Thymus (tissue), 11 donors: ENCODE measurements around the gene SNCA. TPM values are rescaled to one million over a fixed set of nuclear protein-coding genes. Genes with fewer than 3 reads are reported as not detected.
A peak's percentile ranks its signal among the peaks of the same experiment; 100 is the strongest.

Experiments used
- DNase-seq, 9 donors: peaks; one replicate each; pipeline ENCODE4 v3.0.0-alpha.2; 2013; ENCODE audit warnings: low spot score in 9 of 9, low read depth in 6 of 9, missing footprints in 1 of 9
- H3K27ac ChIP-seq, 2 donors: one replicate each; pipeline ENCODE4 v1.5.1; 2013; ENCODE audit warnings: control low read depth in 1 of 2, low read depth in 1 of 2, low read length in 1 of 2, mild to moderate bottlenecking in 1 of 2, moderate library complexity in 1 of 2
- H3K27me3 ChIP-seq, 2 donors: one replicate each; pipeline ENCODE4 v1.5.1; 2013; ENCODE audit warnings: low read length in 1 of 2; ENCODE audit not compliant: control insufficient read depth in 2 of 2, insufficient read depth in 1 of 2
- H3K36me3 ChIP-seq, 2 donors: one replicate each; pipeline ENCODE4 v1.5.1; 2013; ENCODE audit warnings: low read length in 1 of 2, mild to moderate bottlenecking in 1 of 2, moderate library complexity in 1 of 2; ENCODE audit not compliant: control insufficient read depth in 2 of 2, insufficient read depth in 2 of 2
- H3K4me1 ChIP-seq, 2 donors: one replicate each; pipeline ENCODE4 v1.5.1; 2013; ENCODE audit warnings: low read length in 2 of 2; ENCODE audit not compliant: control insufficient read depth in 2 of 2, insufficient read depth in 2 of 2
- H3K4me3 ChIP-seq, 2 donors: one replicate each; pipeline ENCODE4 v1.5.1; 2013; ENCODE audit warnings: low read length in 2 of 2, control low read depth in 1 of 2, mild to moderate bottlenecking in 1 of 2
- H3K9me3 ChIP-seq, 2 donors: one replicate each; pipeline ENCODE4 v1.5.1; 2013; ENCODE audit warnings: low read length in 1 of 2, mild to moderate bottlenecking in 1 of 2; ENCODE audit not compliant: control insufficient read depth in 2 of 2, insufficient read depth in 1 of 2
- WGBS: extraction: QIAGEN DNeasy Blood & Tissue Kit; methylation state at CpG from one replicate; pipeline ENCODE4 v1.1.7; 2013; 5-methylcytosine and 5-hydroxymethylcytosine counted together
- polyA plus RNA-seq: library from polyadenylated mRNA; stranded (reverse); fragments of 200-250 nt; gene quantifications from one replicate; pipeline ENCODE4 v1.2.3, GENCODE V29; 2013
- total RNA-seq: library from RNA; stranded (reverse); fragments of 120-200 nt; gene quantifications from one replicate; pipeline ENCODE4 v1.2.4, GENCODE V29; 2013
- donor health status: healthy.

Gene SNCA
- total and polyA plus RNA-seq, 2 donors: 7.9 to 14.1 TPM

DNA sequence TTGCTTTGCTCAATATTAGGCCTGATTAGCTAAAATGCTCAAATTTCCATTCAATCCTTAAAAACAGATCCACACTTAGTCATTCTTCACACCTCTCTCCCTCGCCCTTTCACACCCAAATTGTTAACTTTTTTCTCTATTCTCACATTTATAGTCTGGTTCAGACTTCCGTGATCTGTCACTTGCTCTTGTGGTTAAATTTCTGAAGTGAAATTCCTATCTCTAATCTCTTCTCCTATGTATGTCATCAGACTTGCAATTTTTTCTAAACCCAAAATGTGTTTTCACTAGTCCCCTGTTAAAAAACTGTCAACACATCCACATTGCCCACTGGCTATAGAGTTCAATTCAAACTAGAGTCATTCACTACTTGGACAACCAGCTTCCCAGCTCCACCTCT is 63.2 kb downstream of the SNCA start:
- no peak overlapping the region for H3K27ac ChIP-seq
- H3K36me3 ChIP-seq: no peaks in the 10 kb centered on the region
- no peak overlapping the region for H3K4me3 ChIP-seq
- no peak for DNase-seq
- no peaks in the 10 kb centered on the region for H3K9me3 ChIP-seq
- 89% methylated on average over 2 of the region's 2 CpGs for WGBS
- H3K27me3 ChIP-seq: no peaks in the 10 kb centered on the region
- H3K4me1 ChIP-seq: no peaks in the 10 kb centered on the region

GRCh38 chr4:89769856-89770255 is 67.1 kb downstream of the SNCA start:
- DNase-seq: no peak
- no peaks in the 10 kb centered on the region for H3K27me3 ChIP-seq
- H3K27ac ChIP-seq: no peak overlapping the region
- no peak overlapping the region for H3K4me3 ChIP-seq
- WGBS: 97% methylated on average over 3 of the region's 3 CpGs
- no peaks in the 10 kb centered on the region for H3K36me3 ChIP-seq
- H3K9me3 ChIP-seq: no peaks in the 10 kb centered on the region
- H3K4me1 ChIP-seq: no peaks in the 10 kb centered on the region

DNA sequence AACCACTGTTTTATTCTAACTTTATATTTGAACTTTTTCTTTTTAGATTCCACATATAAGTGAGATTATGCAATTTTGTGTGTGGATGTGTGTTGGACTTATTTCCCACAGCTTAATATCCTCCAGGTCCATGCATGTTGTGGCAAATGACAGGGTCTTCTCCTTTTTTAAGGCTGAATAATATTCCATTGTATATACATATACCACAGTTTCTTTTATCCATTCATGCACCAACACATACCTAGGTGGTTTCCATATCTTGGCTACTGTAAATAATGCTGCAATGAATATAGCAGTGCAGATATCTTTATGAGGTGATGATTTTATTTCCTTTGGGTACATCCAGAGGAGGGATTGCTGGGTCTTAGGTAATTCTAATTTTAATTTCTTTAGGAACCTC is 69.0 kb downstream of the SNCA start:
- Histone ChIP-seq H3K4me3 (no peak overlapping the region), H3K36me3 (no peaks in the 10 kb centered on the region), H3K27me3 (no peaks in the 10 kb centered on the region), H3K27ac (no peak overlapping the region), H3K9me3 (no peaks in the 10 kb centered on the region), H3K4me1 (no peaks in the 10 kb centered on the region)
- no peak for DNase-seq

DNA sequence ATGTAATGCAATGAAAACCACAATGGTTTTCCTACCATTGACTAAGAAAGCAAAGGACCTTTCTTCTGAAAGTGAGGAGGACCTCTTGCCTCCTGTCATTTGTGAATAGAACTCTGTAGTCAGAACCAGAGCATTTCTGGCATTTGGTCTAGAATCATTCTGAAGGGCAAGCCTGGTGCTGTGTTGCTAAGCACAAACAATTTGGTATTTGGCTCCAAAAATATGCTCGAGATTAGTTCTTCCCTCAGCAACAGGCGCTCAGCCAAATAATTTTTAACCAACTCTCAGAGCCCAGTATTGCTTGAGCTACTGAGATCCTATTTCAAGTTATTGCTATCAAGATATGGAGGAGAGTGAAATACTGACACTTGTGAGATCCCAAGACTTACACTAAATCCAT is 71.0 kb downstream of the SNCA start:
- WGBS: 88% methylated on average over 2 of the region's 2 CpGs
- H3K27ac ChIP-seq: no peak overlapping the region
- no peaks in the 10 kb centered on the region for H3K4me1 ChIP-seq
- H3K27me3 ChIP-seq: no peaks in the 10 kb centered on the region
- DNase-seq: peak in 2 of 9 donors; percentile 0 to 12
- H3K9me3 ChIP-seq: no peaks in the 10 kb centered on the region
- H3K36me3 ChIP-seq: no peaks in the 10 kb centered on the region
- H3K4me3 ChIP-seq: no peak overlapping the region

GRCh38 chr4:89765528-89765927 is 71.4 kb downstream of the SNCA start:
- Histone ChIP-seq H3K9me3 (no peaks in the 10 kb centered on the region), H3K27me3 (no peaks in the 10 kb centered on the region), H3K27ac (no peak overlapping the region), H3K36me3 (no peaks in the 10 kb centered on the region), H3K4me1 (no peaks in the 10 kb centered on the region), H3K4me3 (no peak overlapping the region)
- DNase-seq: no peak
- 86% methylated on average over 2 of the region's 2 CpGs for WGBS

GRCh38 chr4:89762311-89762710 is 74.7 kb downstream of the SNCA start:
- Histone ChIP-seq H3K27ac (no peak overlapping the region), H3K36me3 (no peaks in the 10 kb centered on the region), H3K4me3 (no peak overlapping the region), H3K9me3 (no peaks in the 10 kb centered on the region), H3K4me1 (no peaks in the 10 kb centered on the region), H3K27me3 (no peaks in the 10 kb centered on the region)
- DNase-seq: no peak
- WGBS: 94% methylated on average over 3 of the region's 3 CpGs

DNA sequence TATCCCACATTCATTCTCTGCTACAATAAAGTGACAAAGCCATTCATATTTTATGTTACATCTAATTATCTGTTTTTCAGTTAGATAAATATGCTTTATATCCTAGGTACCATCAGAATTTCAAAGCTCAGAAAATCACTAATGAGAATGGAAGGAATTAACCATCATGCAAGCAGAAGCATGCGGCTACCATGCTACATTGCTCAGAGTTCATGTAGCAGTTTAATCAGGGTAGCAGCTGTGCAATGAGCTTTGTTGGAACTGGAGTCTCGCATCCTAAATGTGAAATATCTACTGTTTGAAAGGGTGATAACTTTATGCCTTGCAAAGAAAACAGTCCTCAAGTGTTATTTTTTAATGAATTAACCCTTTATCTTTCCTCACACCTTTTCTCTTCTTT is 77.5 kb downstream of the SNCA start:
- H3K36me3 ChIP-seq: no peaks in the 10 kb centered on the region
- no peak overlapping the region for H3K4me3 ChIP-seq
- H3K27me3 ChIP-seq: no peaks in the 10 kb centered on the region
- DNase-seq: no peak
- H3K27ac ChIP-seq: no peak overlapping the region
- WGBS: 97% methylated on average over 2 of the region's 2 CpGs
- H3K4me1 ChIP-seq: no peaks in the 10 kb centered on the region
- H3K9me3 ChIP-seq: no peaks in the 10 kb centered on the region

DNA sequence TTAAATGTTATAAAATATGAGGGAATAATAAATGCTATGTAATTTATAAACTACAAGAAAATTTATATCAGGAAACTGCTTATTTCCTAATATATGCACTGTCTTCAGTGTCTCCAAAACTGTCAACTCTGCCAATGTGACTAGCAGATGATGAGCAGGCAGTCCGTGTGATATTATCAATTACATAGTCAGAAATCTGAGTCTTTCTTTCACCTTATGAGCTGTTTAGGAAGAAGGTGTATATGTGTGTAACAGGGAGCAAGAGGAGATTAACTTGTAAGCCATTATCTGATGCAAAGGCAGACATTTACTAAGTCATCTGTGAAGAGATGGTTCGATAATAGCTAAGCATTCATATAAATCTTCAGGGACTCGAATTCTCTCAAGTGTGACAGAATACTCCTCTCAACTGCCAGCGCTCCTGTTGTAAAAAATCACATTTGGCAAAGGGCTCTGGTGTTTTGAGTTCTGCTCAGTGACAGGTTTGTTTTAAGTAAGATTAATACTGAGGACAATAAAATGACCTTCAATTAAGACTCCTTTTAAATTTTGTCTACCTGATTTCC is 79.7 kb downstream of the SNCA start:
- Histone ChIP-seq H3K4me1 (peaks cover 0 to 5% of the 10 kb centered on the region in 2 donors), H3K9me3 (no peaks in the 10 kb centered on the region), H3K27ac (no peak overlapping the region), H3K36me3 (no peaks in the 10 kb centered on the region), H3K4me3 (no peak overlapping the region), H3K27me3 (no peaks in the 10 kb centered on the region)
- 93% methylated on average over 4 of the region's 4 CpGs for WGBS
- no peak for DNase-seq

DNA sequence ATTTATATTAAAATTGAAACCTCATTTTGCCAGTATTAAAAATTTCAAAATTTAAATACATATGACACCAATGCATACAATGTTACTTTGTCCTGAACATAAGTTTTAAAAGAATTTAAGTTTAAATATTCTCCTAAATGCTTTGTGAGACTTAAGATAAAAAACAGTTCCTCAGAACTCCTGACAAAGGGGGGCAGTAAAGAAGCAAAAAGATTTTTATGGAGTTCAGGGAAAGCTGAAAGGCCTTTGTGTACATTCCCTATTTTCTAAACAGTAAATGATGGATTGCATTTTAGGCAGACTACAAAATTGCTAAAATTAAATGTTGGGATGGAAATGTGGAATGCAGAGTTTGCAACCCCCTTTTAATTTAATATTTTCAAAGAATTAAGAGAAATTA is 81.7 kb downstream of the SNCA start:
- no peak for DNase-seq
- Histone ChIP-seq H3K4me1 (peaks cover 0 to 5% of the 10 kb centered on the region in 2 donors), H3K27ac (no peak overlapping the region), H3K27me3 (no peaks in the 10 kb centered on the region), H3K36me3 (no peaks in the 10 kb centered on the region), H3K9me3 (no peaks in the 10 kb centered on the region), H3K4me3 (no peak overlapping the region)

GRCh38 chr4:89754531-89754930 is 82.4 kb downstream of the SNCA start:
- no peak overlapping the region for H3K4me3 ChIP-seq
- H3K9me3 ChIP-seq: no peaks in the 10 kb centered on the region
- DNase-seq: no peak
- 96% methylated on average over 4 of the region's 4 CpGs for WGBS
- no peaks in the 10 kb centered on the region for H3K27me3 ChIP-seq
- H3K4me1 ChIP-seq: peaks cover 0 to 5% of the 10 kb centered on the region in 2 donors
- H3K27ac ChIP-seq: no peak overlapping the region
- H3K36me3 ChIP-seq: no peaks in the 10 kb centered on the region
